Mucosa of rectum (tissue), 2 donors: ENCODE measurements around the gene USPL1.
A peak's percentile ranks its signal among the peaks of the same experiment; 100 is the strongest.

ENCODE experiments used
- H3K27ac ChIP-seq, 2 donors: one replicate each; pipeline ENCODE4 v1.7.0; 2013; ENCODE audit warnings: inconsistent platforms in 2 of 2, low read depth in 2 of 2, low read length in 2 of 2
- H3K27me3 ChIP-seq, 2 donors: one replicate each; pipeline ENCODE4 v1.7.0; 2013; ENCODE audit warnings: low read length in 2 of 2; ENCODE audit not compliant: control insufficient read depth in 2 of 2, insufficient read depth in 2 of 2
- H3K36me3 ChIP-seq, 2 donors: one replicate each; pipeline ENCODE4 v1.7.0; 2013; ENCODE audit warnings: low read length in 2 of 2; ENCODE audit not compliant: control insufficient read depth in 2 of 2, insufficient read depth in 2 of 2
- H3K4me1 ChIP-seq, 2 donors: one replicate each; pipeline ENCODE4 v1.7.0; 2013; ENCODE audit warnings: low read length in 2 of 2, mild to moderate bottlenecking in 1 of 2; ENCODE audit not compliant: control insufficient read depth in 2 of 2, insufficient read depth in 2 of 2
- H3K4me3 ChIP-seq, 2 donors: one replicate each; pipeline ENCODE4 v1.7.0; 2013; ENCODE audit warnings: low read length in 2 of 2
- H3K9ac ChIP-seq, 2 donors: one replicate each; pipeline ENCODE4 v1.7.0; 2013; ENCODE audit warnings: low read length in 2 of 2, low read depth in 1 of 2, mild to moderate bottlenecking in 1 of 2
- H3K9me3 ChIP-seq, 2 donors: one replicate each; pipeline ENCODE4 v1.7.0; 2013; ENCODE audit warnings: low read length in 2 of 2; ENCODE audit not compliant: control insufficient read depth in 2 of 2
- donor health status: healthy.
- donor health status: Normal muscosa, but diverticular disease.

The USPL1 gene

DNA sequence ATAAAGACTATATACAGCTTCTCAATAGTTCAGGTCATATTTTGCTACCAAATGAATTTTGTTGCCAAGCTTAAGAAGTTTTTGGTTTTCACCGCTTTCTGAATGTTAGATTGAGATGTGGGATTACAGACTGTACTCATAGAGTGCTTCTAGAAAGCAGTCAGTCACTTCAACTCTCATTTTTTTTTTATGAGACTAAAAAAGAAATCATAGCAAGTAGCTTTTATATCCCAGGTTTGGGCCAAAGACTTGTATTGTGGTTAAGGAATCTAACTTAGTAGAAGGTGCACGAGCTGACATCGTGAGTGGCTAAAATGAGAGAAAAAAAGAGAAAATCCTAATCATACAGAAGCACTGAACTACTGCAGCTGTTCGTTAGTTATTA is 2.2 kb upstream of the USPL1 start:
- Histone ChIP-seq H3K27ac (peak overlapping the region; percentile 100), H3K9ac (peak overlapping the region; percentile 100), H3K4me1 (peaks cover 10 to 15% of the 10 kb centered on the region in 2 donors), H3K27me3 (no peaks in the 10 kb centered on the region), H3K36me3 (no peaks in the 10 kb centered on the region), H3K9me3 (no peaks in the 10 kb centered on the region), H3K4me3 (peak overlapping the region; percentile 94 to 95)

GRCh38 chr13:30615866-30616541 is 1.7 kb upstream of the USPL1 start:
- no peaks in the 10 kb centered on the region for H3K27me3 ChIP-seq
- peaks cover 10 to 15% of the 10 kb centered on the region in 2 donors for H3K4me1 ChIP-seq
- no peaks in the 10 kb centered on the region for H3K9me3 ChIP-seq
- H3K9ac ChIP-seq = peak overlapping the region; percentile 100
- H3K27ac ChIP-seq = peak overlapping the region; percentile 100
- no peaks in the 10 kb centered on the region for H3K36me3 ChIP-seq
- peak overlapping the region; percentile 94 to 95 for H3K4me3 ChIP-seq

DNA sequence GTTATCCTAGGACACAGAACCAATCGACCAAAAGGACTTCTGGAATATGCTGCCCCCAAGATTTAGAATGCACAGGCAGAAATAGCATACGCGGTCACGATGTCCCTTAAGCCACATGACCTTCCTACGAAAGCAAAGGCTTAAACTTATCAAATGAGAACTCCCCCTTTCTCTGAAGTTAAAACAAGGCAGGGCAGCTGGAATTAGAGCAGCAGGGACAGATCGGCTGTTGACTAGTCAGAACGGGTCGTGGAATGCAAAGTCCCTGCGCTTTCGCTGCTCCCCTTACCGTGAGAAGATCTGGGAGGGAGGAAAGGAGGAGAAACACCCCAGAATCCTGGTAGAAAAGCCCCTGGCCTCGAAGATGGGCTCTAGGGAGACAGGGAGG is 799 bp upstream of the USPL1 start:
- peak overlapping the region; percentile 100 for H3K9ac ChIP-seq
- peaks cover under 1% of the 10 kb centered on the region in 2 donors for H3K36me3 ChIP-seq
- peak overlapping the region; percentile 94 to 95 for H3K4me3 ChIP-seq
- peak overlapping the region; percentile 100 for H3K27ac ChIP-seq
- no peaks in the 10 kb centered on the region for H3K27me3 ChIP-seq
- peaks cover 10 to 15% of the 10 kb centered on the region in 2 donors for H3K4me1 ChIP-seq
- no peaks in the 10 kb centered on the region for H3K9me3 ChIP-seq

- Histone ChIP-seq H3K4me1 (peaks cover 10 to 15% of the 10 kb centered on the region in 2 donors), H3K9me3 (no peaks in the 10 kb centered on the region), H3K27me3 (no peaks in the 10 kb centered on the region), H3K36me3 (peaks cover 11 to 14% of the 10 kb centered on the region in 2 donors), H3K9ac (peak overlapping the region; percentile 95 to 100), H3K27ac (peak overlapping the region; percentile 100), H3K4me3 (peak overlapping the region; percentile 73 to 99)
Observed at GRCh38 chr13:30618186-30618929, 638 bp downstream of the USPL1 start.

- Histone ChIP-seq H3K27me3 (no peaks in the 10 kb centered on the region), H3K4me1 (peaks cover 10 to 15% of the 10 kb centered on the region in 2 donors), H3K9me3 (no peaks in the 10 kb centered on the region), H3K9ac (peak overlapping the region; percentile 95 to 100), H3K36me3 (peaks cover 16 to 17% of the 10 kb centered on the region in 2 donors), H3K27ac (peak overlapping the region; percentile 100), H3K4me3 (peak overlapping the region; percentile 73 to 99)
Observed at GRCh38 chr13:30618930-30619279, 1.2 kb downstream of the USPL1 start.

GRCh38 chr13:30619731-30620130 is 2.0 kb downstream of the USPL1 start:
- Histone ChIP-seq H3K9me3 (no peaks in the 10 kb centered on the region), H3K4me1 (peaks cover 10 to 15% of the 10 kb centered on the region in 2 donors), H3K9ac (no peak overlapping the region), H3K4me3 (peak overlapping the region in 1 of 2 donors; percentile 99), H3K27me3 (no peaks in the 10 kb centered on the region), H3K27ac (no peak overlapping the region), H3K36me3 (peaks cover 17 to 23% of the 10 kb centered on the region in 2 donors)

GRCh38 chr13:30620941-30621340 is 3.2 kb downstream of the USPL1 start:
- Histone ChIP-seq H3K36me3 (peaks cover 17 to 23% of the 10 kb centered on the region in 2 donors), H3K4me3 (no peak overlapping the region), H3K27me3 (no peaks in the 10 kb centered on the region), H3K9ac (no peak overlapping the region), H3K4me1 (peaks cover 8 to 10% of the 10 kb centered on the region in 2 donors), H3K27ac (no peak overlapping the region), H3K9me3 (no peaks in the 10 kb centered on the region)

DNA sequence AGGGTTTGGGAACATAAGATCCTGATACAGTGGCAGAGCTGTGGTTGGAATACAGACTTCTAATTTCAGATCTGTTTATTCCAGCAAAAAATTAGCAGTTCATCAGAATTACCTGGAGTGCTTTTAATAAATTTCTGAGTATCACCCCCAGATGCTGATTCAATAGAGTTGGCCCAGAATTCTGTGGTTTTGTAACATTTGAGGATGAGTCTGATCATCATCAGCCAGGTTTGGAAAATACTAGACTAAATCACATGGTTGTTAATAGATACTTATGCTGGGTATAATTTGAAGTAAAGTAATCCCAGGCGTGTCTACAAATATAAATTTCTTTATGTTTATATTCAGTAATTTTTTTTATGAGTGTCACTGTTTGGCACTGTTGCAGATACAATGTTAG is 4.8 kb downstream of the USPL1 start:
- H3K27me3 ChIP-seq = no peaks in the 10 kb centered on the region
- peaks cover 17 to 23% of the 10 kb centered on the region in 2 donors for H3K36me3 ChIP-seq
- no peaks in the 10 kb centered on the region for H3K9me3 ChIP-seq
- no peak overlapping the region for H3K4me3 ChIP-seq
- H3K4me1 ChIP-seq = peaks cover 8 to 10% of the 10 kb centered on the region in 2 donors
- no peak overlapping the region for H3K9ac ChIP-seq
- H3K27ac ChIP-seq = no peak overlapping the region

GRCh38 chr13:30623392-30623791 is 5.7 kb downstream of the USPL1 start:
- Histone ChIP-seq H3K27ac (no peak overlapping the region), H3K9ac (no peak overlapping the region), H3K9me3 (no peaks in the 10 kb centered on the region), H3K27me3 (no peaks in the 10 kb centered on the region), H3K4me3 (no peak overlapping the region), H3K4me1 (peaks cover 8 to 10% of the 10 kb centered on the region in 2 donors), H3K36me3 (peaks cover 17 to 23% of the 10 kb centered on the region in 2 donors)

DNA sequence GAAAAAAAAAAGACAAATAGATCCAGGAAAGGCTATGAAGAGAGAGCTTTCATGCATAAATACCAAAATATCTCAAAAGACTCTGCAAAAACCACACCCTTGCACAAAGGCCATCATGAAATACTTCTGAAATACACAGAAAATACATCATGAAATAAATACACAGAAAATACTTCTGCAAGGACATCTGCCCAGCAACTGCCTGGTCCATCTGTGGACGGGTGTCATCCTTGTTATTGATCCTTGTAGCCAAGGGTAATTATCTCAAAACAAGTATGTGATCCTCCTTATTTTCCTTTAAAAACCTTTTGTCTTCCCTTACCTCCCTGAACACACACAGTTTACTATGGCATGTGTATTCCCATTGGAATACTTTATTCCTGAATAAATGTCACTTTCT is 6.9 kb downstream of the USPL1 start:
- Histone ChIP-seq H3K9ac (no peak overlapping the region), H3K27me3 (no peaks in the 10 kb centered on the region), H3K4me1 (peaks cover 0 to 4% of the 10 kb centered on the region in 2 donors), H3K9me3 (no peaks in the 10 kb centered on the region), H3K27ac (no peak overlapping the region), H3K4me3 (no peak overlapping the region), H3K36me3 (peaks cover 21 to 28% of the 10 kb centered on the region in 2 donors)
